Smooth muscle cell (in vitro differentiated cells): ENCODE data around the gene OXCT2. TPM values are rescaled to one million over a fixed set of nuclear protein-coding genes. Genes with fewer than 3 reads are reported as not detected.
"Not testable (repeated sequence)": the region's sequence is repeated elsewhere in the genome, so short reads cannot be mapped to it uniquely, and the experiment has no call there.

Experiments
- DNase-seq: peaks from one replicate; lab custom pipeline; 2025; ENCODE audit not compliant: unreplicated experiment; lab: John Stamatoyannopoulos, UW
- H2AFZ ChIP-seq: fragments of 200-600 bp; sonication (generic); 2 replicates; pipeline ENCODE4 v1.6.0; 2016; ENCODE audit warnings: antibody characterized with exemption, low read depth, mild to moderate bottlenecking
- H3F3A ChIP-seq: fragments of 200-600 bp; sonication (generic); 2 replicates; pipeline ENCODE4 v1.6.0; 2017; ENCODE audit warnings: antibody characterized with exemption, low read depth
- H3K27ac ChIP-seq: fragments of 200-600 bp; sonication (generic); 2 replicates; pipeline ENCODE4 v1.5.1; 2016; ENCODE audit warnings: low read depth, mild to moderate bottlenecking
- H3K27me3 ChIP-seq: fragments of 200-600 bp; sonication (generic); 2 replicates; pipeline ENCODE4 v1.6.1; 2016; ENCODE audit warnings: low read depth, mild to moderate bottlenecking
- H3K36me3 ChIP-seq: fragments of 200-600 bp; sonication (generic); 2 replicates; pipeline ENCODE4 v1.5.1; 2016; ENCODE audit warnings: low read depth
- H3K4me1 ChIP-seq: fragments of 200-600 bp; sonication (generic); 2 replicates; pipeline ENCODE4 v1.5.1; 2016; ENCODE audit warnings: low read depth
- H3K4me2 ChIP-seq: fragments of 200-600 bp; sonication (generic); 2 replicates; pipeline ENCODE4 v1.6.0; 2016; ENCODE audit warnings: mild to moderate bottlenecking
- H3K4me3 ChIP-seq: fragments of 200-600 bp; sonication (generic); 2 replicates; pipeline ENCODE4 v1.5.1; 2016; ENCODE audit warnings: mild to moderate bottlenecking
- H3K79me2 ChIP-seq: fragments of 200-600 bp; sonication (generic); 2 replicates; pipeline ENCODE4 v1.6.0; 2016; ENCODE audit warnings: low read depth, mild to moderate bottlenecking
- H3K9ac ChIP-seq: fragments of 200-600 bp; sonication (generic); 2 replicates; pipeline ENCODE4 v1.6.0; 2016; ENCODE audit warnings: low read depth
- H3K9me3 ChIP-seq: fragments of 200-600 bp; sonication (generic); replicated peaks from 2 replicates; pipeline ENCODE4 v1.5.1; 2016; ENCODE audit warnings: low read depth
- H4K20me1 ChIP-seq: fragments of 200-600 bp; sonication (generic); 2 replicates; pipeline ENCODE4 v1.6.0; 2016; ENCODE audit warnings: low read depth
- CTCF ChIP-seq: fragments of 200-600 bp; sonication (generic); IDR thresholded peaks from 2 replicates; pipeline ENCODE4 v1.5.1; 2017; ENCODE audit warnings: borderline replicate concordance, mild to moderate bottlenecking, antibody characterized with exemption; ENCODE audit not compliant: insufficient read depth, poor library complexity, severe bottlenecking
- WGBS: methylation state at CpG from one replicate; pipeline ENCODE4 v1.1.7; 2016; ENCODE audit warnings: low lambda C conversion rate; 5-methylcytosine and 5-hydroxymethylcytosine counted together
- polyA plus RNA-seq: library from polyadenylated mRNA; unstranded; fragments of >200 nt; fragmentation: Nextera tagmentation; extraction: Ambion mirVana; gene quantifications from 2 replicates; pipeline ENCODE4 v1.2.1, GENCODE V29; 2016
- total RNA-seq: library from RNA; depleted of rRNA; stranded (reverse); fragments of >200 nt; gene quantifications from 2 replicates; pipeline ENCODE4 v1.2.3, GENCODE V29; 2014

Gene OXCT2
- total and polyA plus RNA-seq, 2 experiments from 2014 or later = not detected

GRCh38 chr1:39777306-39777705 is 6.2 kb upstream of the OXCT2 start:
- no peak overlapping the region for H3K4me3 ChIP-seq
- H3K27ac ChIP-seq = no peak overlapping the region
- no peak overlapping the region for H3K4me2 ChIP-seq
- H2AFZ ChIP-seq = no peak overlapping the region
- no peaks in the 10 kb centered on the region for H3K79me2 ChIP-seq
- H4K20me1 ChIP-seq = no peaks in the 10 kb centered on the region
- no peaks in the 10 kb centered on the region for H3K9me3 ChIP-seq
- TF ChIP-seq CTCF = no peak
- no peak for DNase-seq
- no peaks in the 10 kb centered on the region for H3F3A ChIP-seq
- peaks cover 12% of the 10 kb centered on the region for H3K27me3 ChIP-seq
- no peaks in the 10 kb centered on the region for H3K4me1 ChIP-seq
- no peaks in the 10 kb centered on the region for H3K36me3 ChIP-seq
- no peak overlapping the region for H3K9ac ChIP-seq
- WGBS = 72% methylated on average over 4 of the region's 4 CpGs

GRCh38 chr1:39776886-39777285 is 5.7 kb upstream of the OXCT2 start:
- Histone ChIP-seq H3K79me2 (no peaks in the 10 kb centered on the region), H3K27ac (no peak overlapping the region), H3K4me2 (no peak overlapping the region), H3K4me3 (no peak overlapping the region), H3K4me1 (no peaks in the 10 kb centered on the region), H4K20me1 (no peaks in the 10 kb centered on the region), H2AFZ (no peak overlapping the region), H3K27me3 (peaks cover 12% of the 10 kb centered on the region), H3K9me3 (no peaks in the 10 kb centered on the region), H3F3A (no peaks in the 10 kb centered on the region), H3K9ac (no peak overlapping the region), H3K36me3 (no peaks in the 10 kb centered on the region)
- DNase-seq = no peak
- 90% methylated on average over 4 of the region's 4 CpGs for WGBS
- no peak for TF ChIP-seq CTCF

GRCh38 chr1:39776400-39776713 is 5.2 kb upstream of the OXCT2 start:
- Histone ChIP-seq H3K36me3 (no peaks in the 10 kb centered on the region), H3K27ac (no peak overlapping the region), H3F3A (no peaks in the 10 kb centered on the region), H2AFZ (no peak overlapping the region), H3K9me3 (no peaks in the 10 kb centered on the region), H3K9ac (no peak overlapping the region), H4K20me1 (no peaks in the 10 kb centered on the region), H3K79me2 (no peaks in the 10 kb centered on the region), H3K4me1 (no peaks in the 10 kb centered on the region), H3K4me2 (no peak overlapping the region), H3K27me3 (peaks cover 12% of the 10 kb centered on the region), H3K4me3 (no peak overlapping the region)
- WGBS = 72% methylated on average over 12 of the region's 12 CpGs
- TF ChIP-seq CTCF = no peak
- no peak for DNase-seq

GRCh38 chr1:39775676-39776399 is 4.7 kb upstream of the OXCT2 start:
- 90% methylated on average over 12 of the region's 20 CpGs for WGBS
- H2AFZ ChIP-seq, H3K4me1 ChIP-seq, H4K20me1 ChIP-seq, H3K4me3 ChIP-seq, DNase-seq, H3K4me2 ChIP-seq, H3K36me3 ChIP-seq, H3K79me2 ChIP-seq, H3K9me3 ChIP-seq, H3K9ac ChIP-seq, H3K27ac ChIP-seq, H3F3A ChIP-seq: not testable (repeated sequence)
- H3K27me3 ChIP-seq = peaks cover 13% of the 10 kb centered on the region

- not testable (repeated sequence) for H3K9me3 ChIP-seq
- 88% methylated on average over 11 of the region's 11 CpGs for WGBS
Observed at GRCh38 chr1:39775141-39775540, 4.0 kb upstream of the OXCT2 start.

GRCh38 chr1:39773369-39773979 is 2.3 kb upstream of the OXCT2 start:
- H3K27me3 ChIP-seq, H3K79me2 ChIP-seq, H3K36me3 ChIP-seq, H3K4me2 ChIP-seq, DNase-seq, H3K9me3 ChIP-seq, H3K4me3 ChIP-seq, H3K9ac ChIP-seq, H4K20me1 ChIP-seq, H3F3A ChIP-seq, H2AFZ ChIP-seq, H3K4me1 ChIP-seq, H3K27ac ChIP-seq: not testable (repeated sequence)
- no CpG with 5 or more reads among the region's 23 CpGs for WGBS

More at GRCh38 chr1:39775141-39775540, 4.0 kb upstream of the OXCT2 start:
- not testable (repeated sequence) for H3K79me2 ChIP-seq, H2AFZ ChIP-seq, H4K20me1 ChIP-seq, H3K4me1 ChIP-seq, H3K27ac ChIP-seq, DNase-seq, H3K4me2 ChIP-seq, H3F3A ChIP-seq, H3K4me3 ChIP-seq, H3K9ac ChIP-seq, H3K36me3 ChIP-seq
- H3K27me3 ChIP-seq = peaks cover 13% of the 10 kb centered on the region
